Cortex of kidney (tissue), 1 donor: ENCODE measurements around the gene PTPRS.
"Not testable (repeated sequence)": the region's sequence is repeated elsewhere in the genome, so short reads cannot be mapped to it uniquely, and the experiment has no call there.

ENCODE experiments used
- DNase-seq: peaks from one replicate; lab custom pipeline; 2025; lab: John Stamatoyannopoulos, UW

Gene PTPRS

DNA sequence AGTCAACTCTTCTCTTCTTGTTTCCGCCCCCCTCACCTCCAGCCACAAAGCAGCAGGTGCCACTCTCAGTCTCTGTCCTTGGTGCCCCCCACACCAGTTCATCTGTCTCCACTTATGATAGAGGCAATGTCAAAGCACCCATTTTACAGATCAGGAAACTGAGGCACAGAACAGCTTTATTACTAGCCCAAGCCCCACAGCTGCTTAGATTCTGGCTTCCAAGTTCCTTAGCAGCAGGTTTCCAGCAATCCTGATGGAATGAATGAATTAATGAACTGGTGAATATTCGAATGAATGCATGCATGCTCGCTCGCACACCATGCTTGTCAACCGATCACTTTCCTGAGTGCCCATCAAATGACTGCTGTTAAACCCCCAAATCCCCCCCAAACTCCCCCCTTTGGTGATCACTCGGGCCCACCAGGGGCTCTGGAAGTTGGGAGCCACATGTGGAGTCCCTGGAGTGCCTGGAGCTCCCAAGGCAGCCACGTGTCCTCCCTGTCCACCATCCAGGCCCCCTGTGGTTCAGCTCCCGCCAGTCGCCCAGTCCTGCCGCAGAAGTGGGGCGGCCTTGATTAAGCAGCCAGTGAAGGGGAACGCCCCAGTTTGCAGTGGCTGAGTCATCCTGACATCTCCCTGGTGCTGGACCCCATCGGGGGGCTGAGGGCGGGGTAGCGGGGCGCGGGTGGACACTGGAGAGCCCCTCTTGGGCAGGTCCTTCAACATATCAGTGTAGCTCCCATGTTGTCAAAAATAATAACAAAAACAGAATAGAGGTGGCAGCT lies 6.8 kb downstream of the PTPRS start:
- DNase-seq = no peak

GRCh38 chr19:5332501-5332900 lies 8.1 kb downstream of the PTPRS start:
- no peak for DNase-seq

- no peak for DNase-seq
Observed at GRCh38 chr19:5331790-5332189, 8.8 kb downstream of the PTPRS start.

GRCh38 chr19:5330307-5330720 lies 10.3 kb downstream of the PTPRS start:
- DNase-seq = no peak

GRCh38 chr19:5329141-5329540 lies 11.5 kb downstream of the PTPRS start:
- no peak for DNase-seq

GRCh38 chr19:5328407-5328806 lies 12.2 kb downstream of the PTPRS start:
- not testable (repeated sequence) for DNase-seq

DNA sequence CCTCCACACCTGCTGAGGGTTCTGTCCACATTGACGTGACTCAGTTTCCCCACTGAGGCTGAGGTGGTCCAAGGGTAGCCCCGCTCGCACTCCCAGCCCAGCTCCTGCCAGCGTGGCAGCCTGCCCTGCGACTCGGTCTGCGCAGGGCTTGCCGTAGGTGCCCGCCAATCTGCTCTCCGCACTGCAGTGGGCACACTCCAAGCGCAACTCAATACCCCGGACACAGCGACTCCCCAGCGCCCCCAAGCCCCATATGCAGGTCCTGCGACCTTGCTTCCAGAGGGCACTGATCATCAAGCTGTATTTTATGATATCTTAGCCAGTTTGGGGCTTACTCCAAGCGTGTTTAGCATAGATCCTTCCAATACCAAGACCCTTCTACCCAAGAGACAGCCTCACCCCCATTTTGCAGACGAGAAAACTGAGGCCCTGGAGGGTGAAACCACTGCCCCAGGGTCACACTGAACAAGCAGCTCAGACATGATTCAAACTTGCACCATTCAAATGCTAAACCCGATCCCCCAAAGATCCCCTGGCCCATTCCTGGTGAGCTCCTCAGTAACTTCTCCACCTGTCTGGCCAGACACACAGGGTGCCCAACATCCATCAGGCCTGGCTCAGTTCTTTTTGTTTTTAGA lies 13.5 kb downstream of the PTPRS start:
- no peak for DNase-seq

GRCh38 chr19:5326545-5326944 lies 14.1 kb downstream of the PTPRS start:
- no peak for DNase-seq

DNA sequence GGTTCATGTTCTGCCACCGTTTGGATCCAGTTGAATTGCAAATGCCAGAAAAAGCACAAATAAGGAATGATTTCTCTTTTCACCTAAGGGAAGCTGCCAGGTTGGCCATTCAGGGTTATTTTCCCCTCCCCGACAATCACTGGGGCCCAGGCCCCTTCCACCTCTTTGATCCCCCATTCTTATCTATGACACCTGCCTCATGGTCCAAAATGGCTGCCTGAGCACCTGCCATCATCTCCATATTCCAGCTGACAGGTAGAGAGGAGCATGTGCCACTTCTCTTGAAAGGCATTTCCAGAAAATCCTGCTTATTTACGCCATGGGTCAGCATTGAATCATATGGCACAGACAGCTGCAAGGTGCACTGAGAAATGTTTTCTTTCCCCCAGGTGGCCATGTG lies 15.7 kb downstream of the PTPRS start:
- no peak for DNase-seq

GRCh38 chr19:5323475-5323811 lies 17.2 kb downstream of the PTPRS start:
- no peak for DNase-seq

DNA sequence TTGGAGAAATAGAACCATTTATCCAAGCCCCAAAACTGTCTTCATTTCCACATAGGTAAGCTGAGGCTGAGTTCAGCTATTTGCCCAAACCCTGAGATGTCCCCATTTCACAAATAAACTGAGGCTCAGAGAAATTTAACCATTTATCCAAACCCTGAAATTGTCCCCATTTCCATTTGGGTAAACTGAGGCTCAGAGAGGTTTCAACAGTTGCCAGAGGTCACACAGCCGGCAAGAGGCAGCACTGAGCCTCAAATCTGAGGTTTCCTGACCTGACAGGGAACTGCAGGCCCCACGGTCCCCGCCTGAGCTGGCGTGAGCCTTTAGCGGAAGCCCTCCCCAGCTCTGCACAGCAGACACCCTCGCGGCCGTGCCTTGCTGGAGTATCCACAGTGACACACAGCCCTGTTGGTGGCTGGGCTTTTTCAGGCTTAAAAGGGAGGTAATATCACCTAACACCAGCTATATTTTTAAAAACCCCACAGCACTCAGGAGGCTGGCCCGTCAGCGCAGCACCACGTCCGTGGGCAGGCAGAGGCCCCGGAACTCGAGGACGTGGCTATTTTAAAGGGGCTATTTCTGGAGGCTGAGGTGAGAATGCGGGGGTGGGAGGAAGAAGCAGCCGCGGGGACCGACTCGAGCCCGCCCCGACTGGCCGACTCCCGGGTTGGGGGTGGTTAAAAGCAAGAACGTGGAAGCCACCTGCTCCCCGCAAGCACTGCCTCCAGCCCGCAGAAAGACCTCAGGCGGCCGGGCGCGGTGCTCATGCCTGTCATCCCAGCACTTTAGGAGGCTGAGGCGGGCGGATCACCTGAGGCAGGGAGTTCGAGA lies 18.5 kb downstream of the PTPRS start:
- DNase-seq = no peak

DNA sequence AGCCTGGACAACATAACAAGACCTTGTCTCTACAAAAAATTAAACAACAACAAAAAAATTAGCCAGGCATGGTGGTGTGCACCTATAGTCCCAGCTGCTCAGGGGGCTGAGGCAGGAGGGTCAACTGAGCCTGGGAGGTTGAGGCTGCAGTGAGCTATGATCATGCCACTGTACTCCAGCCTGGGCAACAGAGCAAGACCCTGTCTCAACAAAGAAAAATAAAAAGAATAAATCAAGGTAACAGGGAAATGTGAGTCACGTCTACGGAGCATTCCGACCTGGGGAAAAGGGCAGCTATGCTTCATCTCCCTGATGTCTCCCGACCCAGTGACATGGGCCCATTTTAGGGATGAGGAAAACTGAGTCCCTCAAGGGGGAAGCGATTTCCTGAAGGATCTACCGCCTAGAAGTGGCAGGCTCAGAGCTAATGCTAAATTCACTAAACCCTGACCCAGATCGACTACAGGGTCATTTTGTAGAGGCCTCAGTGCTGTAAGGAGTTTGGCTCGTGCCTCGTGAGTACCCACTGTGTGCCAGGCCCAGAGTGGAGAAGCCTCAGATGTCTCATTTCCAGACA lies 19.5 kb downstream of the PTPRS start:
- no peak for DNase-seq

- DNase-seq = no peak
Observed at GRCh38 chr19:5319516-5319915, 21.1 kb downstream of the PTPRS start.

DNA sequence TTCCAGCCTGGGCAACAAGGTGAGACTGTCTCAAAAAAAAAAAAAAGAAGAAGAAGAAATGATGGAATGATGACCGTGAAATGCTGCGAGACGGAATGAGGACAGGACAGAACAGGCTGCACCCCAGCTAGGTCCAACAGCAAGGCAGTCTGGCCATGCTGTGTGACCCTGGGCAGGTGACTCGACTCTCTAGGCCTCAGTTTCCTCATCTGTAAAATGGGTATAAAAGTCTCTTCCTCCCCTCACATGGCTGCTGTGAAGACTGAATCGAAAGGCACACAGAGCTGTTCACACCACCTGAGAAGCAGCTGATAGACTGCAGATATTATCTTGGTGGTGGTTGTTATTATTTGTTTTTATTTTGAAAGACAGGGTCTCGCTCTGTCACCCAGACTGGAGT lies 22.3 kb downstream of the PTPRS start:
- DNase-seq = no peak

DNA sequence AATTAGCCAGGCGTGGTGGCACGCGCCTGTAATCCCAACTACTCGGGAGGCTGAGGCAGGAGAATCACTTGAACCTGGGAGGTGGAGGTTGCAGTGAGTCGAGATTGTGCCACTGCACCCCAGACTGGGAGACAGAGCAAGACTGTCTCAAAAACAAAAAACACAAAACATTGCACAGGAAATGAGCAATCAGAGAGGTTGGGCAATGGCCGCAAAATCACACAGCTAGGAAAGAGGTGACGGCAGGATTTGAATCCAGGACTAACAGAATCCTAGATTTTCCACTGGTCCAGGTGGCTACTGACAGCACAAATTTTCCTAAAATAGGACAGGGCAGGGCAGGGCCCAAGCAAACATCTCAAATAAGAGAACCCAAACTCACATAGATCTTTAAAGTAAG lies 23.3 kb downstream of the PTPRS start:
- no peak for DNase-seq

DNA sequence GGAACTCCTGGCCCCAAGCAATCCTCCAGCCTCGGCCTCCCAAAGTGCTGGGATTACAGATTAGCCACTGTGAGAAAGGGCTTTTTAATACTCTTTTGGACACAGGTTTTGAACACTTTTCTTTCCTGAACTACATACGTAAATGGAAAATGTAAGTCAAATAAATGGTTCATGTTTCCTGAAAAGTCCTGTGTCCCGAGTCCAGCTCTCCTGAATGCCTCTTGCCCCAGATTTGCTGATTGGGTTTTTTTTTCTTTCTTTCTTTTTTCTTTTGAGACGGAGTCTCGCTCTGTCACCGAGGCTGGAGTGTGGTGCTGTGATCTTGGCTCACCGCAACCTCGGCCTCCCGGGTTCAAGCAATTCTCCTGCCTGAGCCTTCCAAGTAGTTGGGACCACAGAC lies 24.5 kb downstream of the PTPRS start:
- no peak for DNase-seq

DNA sequence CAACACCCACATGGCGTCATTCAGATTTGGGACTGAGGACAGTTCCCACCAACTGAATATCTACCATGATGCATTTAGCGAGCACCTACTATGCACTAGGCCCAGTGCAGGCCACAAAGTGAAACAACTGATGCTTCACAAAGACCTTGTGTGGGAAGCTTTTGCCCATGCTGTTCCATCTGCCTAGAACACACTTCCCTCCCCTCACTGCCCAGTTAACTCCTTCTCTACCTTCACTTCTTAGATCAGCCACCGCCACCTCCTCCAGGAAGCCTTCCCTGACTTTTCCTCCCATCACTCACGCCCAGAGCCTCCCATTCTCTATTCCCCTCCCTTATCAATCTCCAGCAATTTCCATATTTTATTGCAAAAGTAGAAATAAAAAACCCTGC lies 25.7 kb downstream of the PTPRS start:
- no peak for DNase-seq

- DNase-seq = no peak
Observed at GRCh38 chr19:5314012-5314906, 26.4 kb downstream of the PTPRS start.

GRCh38 chr19:5313307-5313706 lies 27.3 kb downstream of the PTPRS start:
- DNase-seq = no peak

GRCh38 chr19:5312058-5312457 lies 28.6 kb downstream of the PTPRS start:
- no peak for DNase-seq

- DNase-seq = no peak
Observed at GRCh38 chr19:5309438-5310204, 31.0 kb downstream of the PTPRS start.
